SK-N-MC (cell line): ENCODE data around the gene RPUSD1.
"Not testable (repeated sequence)": the region's sequence is repeated elsewhere in the genome, so short reads cannot be mapped to it uniquely, and the experiment has no call there.

ENCODE experiments used
- DNase-seq: peaks from one replicate; pipeline ENCODE4 v3.0.0-alpha.2; 2011; ENCODE audit warnings: low read depth, low spot score
- H3K27ac ChIP-seq: fragments of 200-600 bp; sonication (generic); 2 replicates; pipeline ENCODE4 v1.5.1; 2016; ENCODE audit warnings: mixed run types
- H3K36me3 ChIP-seq: fragments of 200-600 bp; sonication (generic); 2 replicates; pipeline ENCODE4 v1.6.1; 2017; ENCODE audit warnings: antibody characterized with exemption, low read length, mixed read lengths; ENCODE audit not compliant: insufficient read depth
- H3K4me3 ChIP-seq: fragments of 200-600 bp; sonication (generic); 2 replicates; pipeline ENCODE4 v1.5.1; 2016
- H3K9ac ChIP-seq: fragments of 200-600 bp; sonication (generic); 2 replicates; pipeline ENCODE4 v1.8.0; 2017; ENCODE audit warnings: mixed run types, mixed read lengths; ENCODE audit not compliant: insufficient read length
- H3K9me3 ChIP-seq: fragments of 200-600 bp; sonication (generic); 2 replicates; pipeline ENCODE4 v1.6.1; 2017; ENCODE audit warnings: low read depth, mild to moderate bottlenecking, antibody characterized with exemption, low read length, moderate library complexity, mixed read lengths
- EZH2 ChIP-seq: fragments of 200-600 bp; sonication (generic); IDR thresholded peaks from one replicate; pipeline ENCODE4 v1.6.1; 2017; ENCODE audit warnings: antibody characterized with exemption
- FOXP2 ChIP-seq: optimal IDR thresholded peaks from 2 replicates; pipeline ENCODE3; 2011; ENCODE audit warnings: mild to moderate bottlenecking, moderate library complexity; ENCODE audit not compliant: insufficient read depth; ENCODE audit errors: extremely low read length, control extremely low read depth
- POLR2AphosphoS5 ChIP-seq: IDR thresholded peaks from 2 replicates; pipeline ENCODE4 v1.6.1; 2012; ENCODE audit warnings: mild to moderate bottlenecking, low read depth, low read length, borderline replicate concordance

The RPUSD1 gene

GRCh38 chr16:752007-752312, 36.2 kb downstream of the RPUSD1 start:
- H3K9me3 ChIP-seq = no peaks in the 10 kb centered on the region
- no peak overlapping the region for H3K27ac ChIP-seq
- no peaks in the 10 kb centered on the region for H3K36me3 ChIP-seq
- TF ChIP-seq FOXP2 (no peak), EZH2 (no peak), POLR2AphosphoS5 (no peak)
- no peak for DNase-seq
- no peak overlapping the region for H3K4me3 ChIP-seq
- no peak overlapping the region for H3K9ac ChIP-seq

- TF ChIP-seq FOXP2 = no peak
- Histone ChIP-seq H3K27ac (no peak overlapping the region), H3K36me3 (no peaks in the 10 kb centered on the region), H3K9me3 (no peaks in the 10 kb centered on the region), H3K9ac (no peak overlapping the region), H3K4me3 (no peak overlapping the region)
- no peak for DNase-seq
Measured at GRCh38 chr16:751152-752006, 36.8 kb downstream of the RPUSD1 start.

- DNase-seq = no peak
- Histone ChIP-seq H3K9ac (no peak overlapping the region), H3K9me3 (no peaks in the 10 kb centered on the region), H3K4me3 (no peak overlapping the region), H3K36me3 (no peaks in the 10 kb centered on the region), H3K27ac (no peak overlapping the region)
- TF ChIP-seq FOXP2 (no peak), POLR2AphosphoS5 (no peak), EZH2 (no peak)
Measured at GRCh38 chr16:750485-750884, 37.7 kb downstream of the RPUSD1 start.

GRCh38 chr16:749010-749409, 39.2 kb downstream of the RPUSD1 start:
- no peak overlapping the region for H3K27ac ChIP-seq
- H3K9me3 ChIP-seq = no peaks in the 10 kb centered on the region
- no peak for TF ChIP-seq EZH2
- no peak for TF ChIP-seq POLR2AphosphoS5
- TF ChIP-seq FOXP2 = no peak
- no peak for DNase-seq
- H3K4me3 ChIP-seq = no peak overlapping the region
- no peaks in the 10 kb centered on the region for H3K36me3 ChIP-seq
- H3K9ac ChIP-seq = no peak overlapping the region

- H3K4me3 ChIP-seq = no peak overlapping the region
- TF ChIP-seq POLR2AphosphoS5 (no peak), FOXP2 (no peak), EZH2 (no peak)
- no peak for DNase-seq
- H3K9ac ChIP-seq = no peak overlapping the region
- no peak overlapping the region for H3K27ac ChIP-seq
- no peaks in the 10 kb centered on the region for H3K36me3 ChIP-seq
- H3K9me3 ChIP-seq = no peaks in the 10 kb centered on the region
Measured at GRCh38 chr16:747978-748746, 40.0 kb downstream of the RPUSD1 start.

GRCh38 chr16:746637-747036, 41.5 kb downstream of the RPUSD1 start:
- no peak for TF ChIP-seq EZH2
- no peak for TF ChIP-seq FOXP2
- no peak for TF ChIP-seq POLR2AphosphoS5
- Histone ChIP-seq H3K9ac (no peak overlapping the region), H3K4me3 (no peak overlapping the region), H3K9me3 (no peaks in the 10 kb centered on the region), H3K27ac (no peak overlapping the region), H3K36me3 (no peaks in the 10 kb centered on the region)
- no peak for DNase-seq

- H3K4me3 ChIP-seq = no peak overlapping the region
- H3K9me3 ChIP-seq = no peaks in the 10 kb centered on the region
- H3K9ac ChIP-seq = no peak overlapping the region
- H3K27ac ChIP-seq = no peak overlapping the region
- DNase-seq = no peak
- TF ChIP-seq POLR2AphosphoS5 (no peak), EZH2 (no peak), FOXP2 (no peak)
- no peaks in the 10 kb centered on the region for H3K36me3 ChIP-seq
Measured at GRCh38 chr16:745739-746138, 42.4 kb downstream of the RPUSD1 start.

GRCh38 chr16:743794-744500, 44.2 kb downstream of the RPUSD1 start:
- Histone ChIP-seq H3K9me3 (no peaks in the 10 kb centered on the region), H3K27ac (no peak overlapping the region), H3K4me3 (no peak overlapping the region), H3K36me3 (no peaks in the 10 kb centered on the region), H3K9ac (no peak overlapping the region)
- no peak for DNase-seq
- TF ChIP-seq POLR2AphosphoS5 = no peak
- TF ChIP-seq FOXP2 = no peak
- TF ChIP-seq EZH2 = no peak

- H3K9me3 ChIP-seq, H3K36me3 ChIP-seq, H3K9ac ChIP-seq, DNase-seq, H3K4me3 ChIP-seq, H3K27ac ChIP-seq: not testable (repeated sequence)
Measured at GRCh38 chr16:742894-743293, 45.3 kb downstream of the RPUSD1 start.
